Gastroesophageal sphincter (tissue), 4 donors: ENCODE measurements around the gene PIK3R2. TPM values are rescaled to one million over a fixed set of nuclear protein-coding genes. Genes with fewer than 3 reads are reported as not detected.

Source experiments
- ATAC-seq: fragments of 150-250 bp; one replicate; pipeline ENCODE4 v1.9.1; 2016; ENCODE audit warnings: mild to moderate bottlenecking, moderate library complexity
- H3K27ac ChIP-seq, 4 donors: fragments of 200-600 bp; sonication (generic) in 3 of 4; 1 replicate in 3 of 4; 2 replicates in 1 of 4; pipeline ENCODE4 v1.5.1; 2016 to 2019
- H3K27me3 ChIP-seq: fragments of 200-600 bp; sonication (generic); one replicate; pipeline ENCODE4 v1.5.1; 2019
- H3K36me3 ChIP-seq, 2 donors: fragments of 200-600 bp; sonication (generic); one replicate each; pipeline ENCODE4 v1.5.1; 2019; ENCODE audit warnings: control low read depth in 1 of 2
- H3K4me1 ChIP-seq, 3 donors: fragments of 200-600 bp; sonication (generic); 1 replicate in 2 of 3; 2 replicates in 1 of 3; pipeline ENCODE4 v1.5.1; 2016 to 2019; ENCODE audit warnings: control low read depth in 2 of 3
- H3K4me3 ChIP-seq, 2 donors: fragments of 200-600 bp; sonication (generic); one replicate each; pipeline ENCODE4 v1.5.1; 2019; ENCODE audit warnings: mild to moderate bottlenecking in 1 of 2, moderate library complexity in 1 of 2
- H3K9me3 ChIP-seq, 3 donors: fragments of 200-600 bp; sonication (generic); one replicate each; pipeline ENCODE4 v1.5.1; 2017 to 2019; ENCODE audit warnings: control low read depth in 2 of 3
- CTCF ChIP-seq, 4 experiments: fragments of 200-600 bp in 2 of 4; fragments of 450-650 bp in 2 of 4; sonication (generic) in 1 of 4; IDR thresholded peaks; one replicate each; pipeline ENCODE4 v1.5.1; 2017 to 2019; ENCODE audit warnings: antibody characterized with exemption in 4 of 4, mild to moderate bottlenecking in 2 of 4, moderate library complexity in 2 of 4
- EP300 ChIP-seq: sonication (generic); formaldehyde crosslinking; IDR thresholded peaks from one replicate; pipeline ENCODE4 v1.6.1; 2017; ENCODE audit warnings: antibody characterized with exemption, mild to moderate bottlenecking
- POLR2A ChIP-seq, 2 donors: fragments of 450-650 bp; IDR thresholded peaks; one replicate each; pipeline ENCODE4 v1.6.1; 2017; ENCODE audit warnings: antibody characterized with exemption in 2 of 2, mild to moderate bottlenecking in 2 of 2, moderate library complexity in 1 of 2
- POLR2AphosphoS5 ChIP-seq: sonication (generic); formaldehyde crosslinking; IDR thresholded peaks from one replicate; pipeline ENCODE4 v1.6.1; 2017; ENCODE audit warnings: antibody characterized with exemption
- WGBS, 2 donors: methylation state at CpG; one replicate each; pipeline ENCODE4 v1.1.5; 2018; ENCODE audit warnings: low coverage in 1 of 2; 5-methylcytosine and 5-hydroxymethylcytosine counted together
- total RNA-seq, 4 donors: library from RNA; depleted of rRNA; stranded (reverse); fragments of >200 nt; gene quantifications; one replicate each; pipeline ENCODE4 v1.1.0, GENCODE V29; 2016

The PIK3R2 gene
- total RNA-seq, 4 donors from 2014 or later: 5.3 to 30.1 (median 22.7) TPM

GRCh38 chr19:18153556-18154134 is 682 bp downstream of the PIK3R2 start:
- H3K27ac ChIP-seq: peak overlapping the region; percentile 71 to 97 (median 90)
- H3K4me3 ChIP-seq: peak overlapping the region; percentile 79 to 92
- H3K36me3 ChIP-seq: peaks cover 0 to 8% of the 10 kb centered on the region in 2 donors
- H3K9me3 ChIP-seq: no peaks in the 10 kb centered on the region
- WGBS, 2 donors: 0% methylated on average over 19 of the region's 38 CpGs; no CpG with 5 or more reads in 1 of the 2 donors
- no peak for ATAC-seq
- peaks cover 0 to 64% (median 29%) of the 10 kb centered on the region in 3 donors for H3K4me1 ChIP-seq
- no peak for TF ChIP-seq EP300
- no peak for TF ChIP-seq POLR2AphosphoS5
- TF ChIP-seq POLR2A (IDR thresholded peaks at IDR 0.05): no peak
- no peak for TF ChIP-seq CTCF (IDR thresholded peaks at IDR 0.05)
- H3K27me3 ChIP-seq: no peaks in the 10 kb centered on the region

- Histone ChIP-seq H3K27me3 (no peaks in the 10 kb centered on the region), H3K27ac (peak overlapping the region in 3 of 4 donors; percentile 29 to 84 (median 82)), H3K9me3 (no peaks in the 10 kb centered on the region), H3K36me3 (peaks cover 0 to 8% of the 10 kb centered on the region in 2 donors), H3K4me1 (peaks cover 0 to 69% (median 30%) of the 10 kb centered on the region in 3 donors), H3K4me3 (no peak overlapping the region)
- TF ChIP-seq EP300: no peak
- TF ChIP-seq POLR2A (IDR thresholded peaks at IDR 0.05): no peak
- TF ChIP-seq POLR2AphosphoS5: no peak
- WGBS, 2 donors: 100% methylated on average over 1 of the region's 43 CpGs; no CpG with 5 or more reads in 1 of the 2 donors
- no peak for ATAC-seq
These were observed 2.4 kb downstream of the PIK3R2 start for GRCh38 chr19:18155095-18156087.

- ATAC-seq: no peak
- Histone ChIP-seq H3K9me3 (no peaks in the 10 kb centered on the region), H3K4me3 (no peak overlapping the region), H3K4me1 (peaks cover 0 to 75% (median 37%) of the 10 kb centered on the region in 3 donors), H3K27ac (peak overlapping the region in 3 of 4 donors; percentile 82 to 85 (median 84)), H3K36me3 (peaks cover 0 to 8% of the 10 kb centered on the region in 2 donors), H3K27me3 (no peaks in the 10 kb centered on the region)
- TF ChIP-seq POLR2AphosphoS5: no peak
- no peak for TF ChIP-seq CTCF (IDR thresholded peaks at IDR 0.05)
- no peak for TF ChIP-seq POLR2A (IDR thresholded peaks at IDR 0.05)
- TF ChIP-seq EP300: no peak
- WGBS, 2 donors: 73 to 87% methylated on average over 6 of the region's 6 CpGs
These were observed 3.3 kb downstream of the PIK3R2 start for GRCh38 chr19:18156268-18156667.

- 3% methylated on average over 6 of the region's 22 CpGs; no CpG with 5 or more reads in 1 of the 2 donors for WGBS, 2 donors
- peak overlapping the region; percentile 10 to 85 (median 83) for H3K27ac ChIP-seq
- H3K27me3 ChIP-seq: no peaks in the 10 kb centered on the region
- H3K4me3 ChIP-seq: no peak overlapping the region
- ATAC-seq: peak; percentile 17
- H3K36me3 ChIP-seq: peaks cover 0 to 10% of the 10 kb centered on the region in 2 donors
- H3K9me3 ChIP-seq: no peaks in the 10 kb centered on the region
- peaks cover 0 to 74% (median 35%) of the 10 kb centered on the region in 3 donors for H3K4me1 ChIP-seq
- TF ChIP-seq CTCF (IDR thresholded peaks at IDR 0.05) (no peak), POLR2A (IDR thresholded peaks at IDR 0.05) (no peak), POLR2AphosphoS5 (peak; percentile 59), EP300 (no peak)
These were observed 4.0 kb downstream of the PIK3R2 start for GRCh38 chr19:18156841-18157464.
